Mesothelial cell of epicardium (in vitro differentiated cells): ENCODE data around the gene ANAPC10. TPM values are rescaled to one million over a fixed set of nuclear protein-coding genes. Genes with fewer than 3 reads are reported as not detected.
"Not testable (repeated sequence)": the region's sequence is repeated elsewhere in the genome, so short reads cannot be mapped to it uniquely, and the experiment has no call there.

Experiments
- DNase-seq, 2 experiments: peaks; one replicate each; pipeline ENCODE4 v3.0.0; 2021; ENCODE audit warnings: low spot score in 2 of 2; ENCODE audit not compliant: unreplicated experiment in 2 of 2
- H3K27ac Mint-ChIP-seq: 2 replicates; pipeline ENCODE4 v1.8.0; 2021; ENCODE audit warnings: mixed read lengths
- H3K27me3 Mint-ChIP-seq: 2 replicates; pipeline ENCODE4 v1.8.0; 2021; ENCODE audit warnings: low read depth, mixed read lengths
- H3K36me3 Mint-ChIP-seq: 2 replicates; pipeline ENCODE4 v1.8.0; 2021; ENCODE audit warnings: mixed read lengths
- H3K4me1 Mint-ChIP-seq: 2 replicates; pipeline ENCODE4 v1.8.0; 2021; ENCODE audit warnings: mixed read lengths
- H3K4me3 Mint-ChIP-seq: 2 replicates; pipeline ENCODE4 v1.8.0; 2021; ENCODE audit warnings: mild to moderate bottlenecking, moderate library complexity, mixed read lengths
- H3K9me3 Mint-ChIP-seq: 2 replicates; pipeline ENCODE4 v1.8.0; 2021; ENCODE audit warnings: mixed read lengths
- CTCF ChIP-seq: fragments of 200-600 bp; sonication (generic); IDR thresholded peaks from one replicate; pipeline ENCODE4 v1.5.0; 2021; ENCODE audit warnings: antibody characterized with exemption; ENCODE audit not compliant: unreplicated experiment
- total RNA-seq: library from RNA; stranded (reverse); gene quantifications from 3 replicates; pipeline ENCODE4 v1.2.1, GENCODE V29; 2021

ANAPC10 gene
- total RNA-seq, 1 donor from 2014 or later: 24.2 TPM

- no peak for TF ChIP-seq CTCF
- no peak for DNase-seq
- Mint-ChIP-seq H3K27me3 (no peaks in the 10 kb centered on the region), H3K4me3 (no peak overlapping the region), H3K36me3 (peaks cover 36% of the 10 kb centered on the region), H3K4me1 (no peaks in the 10 kb centered on the region), H3K9me3 (peaks cover 48% of the 10 kb centered on the region), H3K27ac (no peak overlapping the region)
Observed at GRCh38 chr4:145003675-145004074, 94.3 kb downstream of the ANAPC10 start.

- Mint-ChIP-seq H3K4me1 (no peaks in the 10 kb centered on the region), H3K27me3 (no peaks in the 10 kb centered on the region), H3K27ac (peak overlapping the region; percentile 64), H3K4me3 (no peak overlapping the region), H3K36me3 (peaks cover 41% of the 10 kb centered on the region), H3K9me3 (peaks cover 56% of the 10 kb centered on the region)
- no peak for TF ChIP-seq CTCF
- no peak for DNase-seq
Observed at GRCh38 chr4:145001635-145002034, 96.4 kb downstream of the ANAPC10 start.

- H3K4me3 Mint-ChIP-seq, DNase-seq, H3K4me1 Mint-ChIP-seq, H3K27ac Mint-ChIP-seq, H3K27me3 Mint-ChIP-seq: not testable (repeated sequence)
- Mint-ChIP-seq H3K36me3 (peaks cover 46% of the 10 kb centered on the region), H3K9me3 (peaks cover 61% of the 10 kb centered on the region)
Observed at GRCh38 chr4:145000656-145001055, 97.3 kb downstream of the ANAPC10 start.

- no peak for TF ChIP-seq CTCF
- peaks cover 10% of the 10 kb centered on the region for H3K9me3 Mint-ChIP-seq
- peaks cover 19% of the 10 kb centered on the region for H3K36me3 Mint-ChIP-seq
- H3K27ac Mint-ChIP-seq: peak overlapping the region; percentile 62
- H3K27me3 Mint-ChIP-seq: no peaks in the 10 kb centered on the region
- no peak for DNase-seq
- peaks cover 11% of the 10 kb centered on the region for H3K4me1 Mint-ChIP-seq
- H3K4me3 Mint-ChIP-seq: no peak overlapping the region
Observed at GRCh38 chr4:144989306-144989705, 108.7 kb downstream of the ANAPC10 start.

GRCh38 chr4:144985531-144985930 lies 112.5 kb downstream of the ANAPC10 start:
- no peak overlapping the region for H3K4me3 Mint-ChIP-seq
- peaks cover 8% of the 10 kb centered on the region for H3K36me3 Mint-ChIP-seq
- no peak for TF ChIP-seq CTCF
- peaks cover 16% of the 10 kb centered on the region for H3K9me3 Mint-ChIP-seq
- H3K27ac Mint-ChIP-seq: no peak overlapping the region
- no peaks in the 10 kb centered on the region for H3K27me3 Mint-ChIP-seq
- no peak for DNase-seq
- H3K4me1 Mint-ChIP-seq: peaks cover 10% of the 10 kb centered on the region

- H3K4me3 Mint-ChIP-seq: no peak overlapping the region
- no peak for TF ChIP-seq CTCF
- peaks cover 6% of the 10 kb centered on the region for H3K4me1 Mint-ChIP-seq
- H3K27me3 Mint-ChIP-seq: no peaks in the 10 kb centered on the region
- H3K9me3 Mint-ChIP-seq: peaks cover 21% of the 10 kb centered on the region
- peaks cover 13% of the 10 kb centered on the region for H3K36me3 Mint-ChIP-seq
- DNase-seq: no peak
- H3K27ac Mint-ChIP-seq: no peak overlapping the region
Observed at GRCh38 chr4:144985014-144985413, 113.0 kb downstream of the ANAPC10 start.
